Loucy (cell line): ENCODE results near the gene TTC12.

ENCODE experiments used
- CTCF ChIP-seq: fragments of 200-600 bp; sonication (generic); conservative IDR thresholded peaks from 2 replicates; pipeline ENCODE4 v1.5.1; 2014; ENCODE audit warnings: mild to moderate bottlenecking, antibody characterized with exemption, low read length
- EZH2phosphoT487 ChIP-seq: fragments of 200-600 bp; IDR thresholded peaks from 2 replicates; pipeline ENCODE4 v1.6.1; 2018; ENCODE audit warnings: antibody characterized with exemption, mild to moderate bottlenecking, moderate library complexity, borderline replicate concordance

- TF ChIP-seq CTCF, result no peak
- TF ChIP-seq EZH2phosphoT487, result no peak
Observed at GRCh38 chr11:113338730-113339129, 24.3 kb downstream of the TTC12 start.
